Spleen (tissue), 7 donors: ENCODE results near the gene POLR1E.

Experiments
- POLR2A ChIP-seq, 3 donors: fragments of 450-650 bp; IDR thresholded peaks; one replicate each; pipeline ENCODE4 v1.5.1; 2017; ENCODE audit warnings: antibody characterized with exemption in 3 of 3, mild to moderate bottlenecking in 1 of 3
- POLR2AphosphoS5 ChIP-seq, 3 donors: sonication (generic); formaldehyde crosslinking; IDR thresholded peaks; one replicate each; pipeline ENCODE4 v1.5.1; 2017; ENCODE audit warnings: antibody characterized with exemption in 3 of 3
- TF ChIP-seq, protein P1 (sequence below), 11 experiments: fragments of 200-600 bp in 7 of 11; fragments of 450-650 bp in 4 of 11; sonication (generic) in 4 of 11; IDR thresholded peaks in 8 of 11; conservative IDR thresholded peaks in 3 of 11; 1 replicate in 7 of 11; 2 replicates in 4 of 11; pipeline versions ENCODE4 v1.4.0 to v1.8.0; 2016 to 2021; ENCODE audit warnings: antibody characterized with exemption in 11 of 11, inconsistent platforms in 4 of 11, mild to moderate bottlenecking in 1 of 11
- donor health status: DM: no; HTN: no; CAD: no; lungs with moderate emphysema.
- donor health status: DM: no; HTN: no; CAD: no.
- donor health status: DM: no; HTN: no; CAD: no.

DNA sequence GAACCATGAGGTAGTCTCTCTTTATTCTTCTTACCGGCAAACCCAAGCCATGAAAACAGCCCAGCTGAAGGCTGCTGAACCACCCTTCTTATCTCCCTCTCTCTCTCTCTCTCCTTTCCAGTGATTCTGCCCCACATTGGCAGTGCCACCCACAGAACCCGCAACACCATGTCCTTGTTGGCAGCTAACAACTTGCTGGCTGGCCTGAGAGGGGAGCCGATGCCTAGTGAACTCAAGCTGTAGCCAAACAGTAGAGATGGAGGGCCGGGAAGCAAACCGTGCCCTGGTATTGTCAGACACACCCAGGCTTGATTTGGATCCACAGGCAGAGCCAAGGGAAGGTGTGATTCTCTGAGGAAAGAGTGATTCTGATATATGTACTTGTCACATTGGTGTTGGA, 49.2 kb upstream of the POLR1E start:
- no peak for TF ChIP-seq POLR2AphosphoS5 (IDR thresholded peaks at IDR 0.05)
- TF ChIP-seq, protein P1, sequence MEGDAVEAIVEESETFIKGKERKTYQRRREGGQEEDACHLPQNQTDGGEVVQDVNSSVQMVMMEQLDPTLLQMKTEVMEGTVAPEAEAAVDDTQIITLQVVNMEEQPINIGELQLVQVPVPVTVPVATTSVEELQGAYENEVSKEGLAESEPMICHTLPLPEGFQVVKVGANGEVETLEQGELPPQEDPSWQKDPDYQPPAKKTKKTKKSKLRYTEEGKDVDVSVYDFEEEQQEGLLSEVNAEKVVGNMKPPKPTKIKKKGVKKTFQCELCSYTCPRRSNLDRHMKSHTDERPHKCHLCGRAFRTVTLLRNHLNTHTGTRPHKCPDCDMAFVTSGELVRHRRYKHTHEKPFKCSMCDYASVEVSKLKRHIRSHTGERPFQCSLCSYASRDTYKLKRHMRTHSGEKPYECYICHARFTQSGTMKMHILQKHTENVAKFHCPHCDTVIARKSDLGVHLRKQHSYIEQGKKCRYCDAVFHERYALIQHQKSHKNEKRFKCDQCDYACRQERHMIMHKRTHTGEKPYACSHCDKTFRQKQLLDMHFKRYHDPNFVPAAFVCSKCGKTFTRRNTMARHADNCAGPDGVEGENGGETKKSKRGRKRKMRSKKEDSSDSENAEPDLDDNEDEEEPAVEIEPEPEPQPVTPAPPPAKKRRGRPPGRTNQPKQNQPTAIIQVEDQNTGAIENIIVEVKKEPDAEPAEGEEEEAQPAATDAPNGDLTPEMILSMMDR (IDR thresholded peaks at IDR 0.05 in 8 of 11, conservative IDR thresholded peaks at IDR 0.05 in 3 of 11): no peak
- no peak for TF ChIP-seq POLR2A (IDR thresholded peaks at IDR 0.05)
